GM19025 (cell line): ENCODE results near the gene GLYATL1B.
"Not testable (repeated sequence)": the region's sequence is repeated elsewhere in the genome, so short reads cannot be mapped to it uniquely, and the experiment has no call there.

Experiments
- ATAC-seq: cut with Tn5 transposase; IDR thresholded peaks from one replicate; pipeline ENCODE4 v1.9.1; 2021; ENCODE audit warnings: mild to moderate bottlenecking, low read depth, moderate library complexity; ENCODE audit not compliant: unreplicated experiment

The GLYATL1B gene

GRCh38 chr11:59086007-59086406 is at the start of gene GLYATL1B:
Gene GLYATL1B, plus strand, starts transcription at chr11:59086307. Its CDS starts 0 bp downstream, at chr11:59086307.
- ATAC-seq: not testable (repeated sequence)

- not testable (repeated sequence) for ATAC-seq
These were observed 49.6 kb upstream of the GLYATL1B start for GRCh38 chr11:59036542-59036941.

GRCh38 chr11:59037434-59037833 is 48.7 kb upstream of the GLYATL1B start:
- not testable (repeated sequence) for ATAC-seq

- ATAC-seq: no peak
These were observed 45.5 kb upstream of the GLYATL1B start for GRCh38 chr11:59040607-59041006.

GRCh38 chr11:59051383-59051782 is 34.7 kb upstream of the GLYATL1B start:
- not testable (repeated sequence) for ATAC-seq

GRCh38 chr11:59052355-59052754 is 33.8 kb upstream of the GLYATL1B start:
- ATAC-seq: not testable (repeated sequence)

- peak; percentile 63 for ATAC-seq
These were observed 32.7 kb upstream of the GLYATL1B start for GRCh38 chr11:59053387-59053786.

- ATAC-seq: peak; percentile 91
These were observed 27.7 kb upstream of the GLYATL1B start for GRCh38 chr11:59058120-59059033.

- not testable (repeated sequence) for ATAC-seq
These were observed 26.0 kb upstream of the GLYATL1B start for GRCh38 chr11:59060096-59060495.

- no peak for ATAC-seq
These were observed 23.2 kb upstream of the GLYATL1B start for GRCh38 chr11:59062602-59063529.

- peak; percentile 52 for ATAC-seq
These were observed 21.9 kb upstream of the GLYATL1B start for GRCh38 chr11:59063996-59064727.

- no peak for ATAC-seq
These were observed 17.0 kb upstream of the GLYATL1B start for GRCh38 chr11:59069087-59069486.

GRCh38 chr11:59076876-59077571 is 9.1 kb upstream of the GLYATL1B start:
- ATAC-seq: peak; percentile 82

- no peak for ATAC-seq
These were observed 7.7 kb upstream of the GLYATL1B start for GRCh38 chr11:59078435-59078834.

GRCh38 chr11:59079086-59079485 is 7.0 kb upstream of the GLYATL1B start:
- no peak for ATAC-seq

GRCh38 chr11:59080421-59080820 is 5.7 kb upstream of the GLYATL1B start:
- ATAC-seq: not testable (repeated sequence)

GRCh38 chr11:59081430-59082020 is 4.6 kb upstream of the GLYATL1B start:
- not testable (repeated sequence) for ATAC-seq

GRCh38 chr11:59088162-59088561 is 2.1 kb downstream of the GLYATL1B start:
- no peak for ATAC-seq

GRCh38 chr11:59093576-59093975 is 7.5 kb downstream of the GLYATL1B start:
- ATAC-seq: not testable (repeated sequence)
